HCT116 (cell line): Measurements from ENCODE around the gene CCSER1. TPM values are rescaled to one million over a fixed set of nuclear protein-coding genes. Genes with fewer than 3 reads are reported as not detected.

Experiments used
- ATAC-seq: fragments of 200-7000 bp; cut with Tn5 transposase; 2 replicates; pipeline ENCODE4 v1.9.1; 2020; ENCODE audit warnings: mild to moderate bottlenecking, moderate library complexity
- BruUV-seq: library from RNA; stranded (reverse); fragments of 400-500 nt; replicated peaks from 2 replicates; lab custom pipeline; 2021; lab: Mats Ljungman, UMichigan
- CTCF ChIA-PET: fragments of 300-600 bp; sonication (Branson Sonifier 250); formaldehyde crosslinking; loops from one replicate; lab custom pipeline; 2021; ENCODE audit warnings: antibody characterized with exemption; lab: Charles Lee
- POLR2A ChIA-PET: fragments of 300-600, 350-600 bp; sonication (Branson Sonifier 250); formaldehyde crosslinking; loops from one replicate; lab custom pipeline; 2021; ENCODE audit warnings: antibody characterized with exemption; lab: Charles Lee
- RAD21 ChIA-PET, 2 experiments: fragments of 300-600 bp; sonication (Branson Sonifier 250); formaldehyde crosslinking; loops; one replicate each; lab custom pipeline; 2023; ENCODE audit warnings: low total read pairs in 2 of 2; ENCODE audit not compliant: uncharacterized antibody in 2 of 2, unreplicated experiment in 2 of 2, low non-redundant PET in 1 of 2; lab: Charles Lee
- DNase-seq: peaks from one replicate; pipeline ENCODE4 v3.0.0-alpha.2; 2010; ENCODE audit warnings: low read depth, low spot score
- H2AFZ ChIP-seq: fragments of 200-600 bp; shearing (Covaris generic), sonication (generic); 2 replicates; pipeline ENCODE4 v1.6.1; 2017; ENCODE audit warnings: low read depth, mixed run types, mixed read lengths, antibody characterized with exemption, low read length; ENCODE audit not compliant: poor library complexity, severe bottlenecking
- H3K27ac ChIP-seq: 2 replicates; pipeline ENCODE4 v1.5.1; 2012; ENCODE audit warnings: low read depth, low read length
- H3K27me3 ChIP-seq: fragments of 200-600 bp; sonication (generic); 2 replicates; pipeline ENCODE4 v1.6.1; 2016; ENCODE audit warnings: mixed run types, low read length, mixed read lengths; ENCODE audit not compliant: insufficient read depth
- H3K36me3 ChIP-seq, 2 experiments: fragments of 200-500 bp in 1 of 2; fragments of 200-600 bp in 1 of 2; sonication (Bioruptor generic) in 1 of 2; sonication (generic) in 1 of 2; 2 replicates each; pipeline versions ENCODE4 v1.5.1 to v1.6.1; 2014 to 2016; ENCODE audit warnings: low read length in 2 of 2, inconsistent platforms in 1 of 2, mixed read lengths in 1 of 2, mixed run types in 1 of 2; ENCODE audit not compliant: insufficient read depth in 2 of 2, control insufficient read depth in 1 of 2
- H3K4me1 ChIP-seq, 2 experiments: fragments of 200-600 bp in 1 of 2; sonication (generic) in 1 of 2; 2 replicates each; pipeline versions ENCODE4 v1.5.1 to v1.6.1; 2012 to 2017; ENCODE audit warnings: low read length in 2 of 2, inconsistent platforms in 1 of 2, mild to moderate bottlenecking in 1 of 2, mixed read lengths in 1 of 2, mixed run types in 1 of 2, moderate library complexity in 1 of 2; ENCODE audit not compliant: insufficient read depth in 2 of 2, control insufficient read depth in 1 of 2
- H3K4me2 ChIP-seq: fragments of 200-600 bp; sonication (generic); 2 replicates; pipeline ENCODE4 v1.6.1; 2017; ENCODE audit warnings: mixed run types, low read length, mixed read lengths
- H3K4me3 ChIP-seq, 2 experiments: fragments of 200-600 bp in 1 of 2; sonication (generic) in 1 of 2; replicated peaks in 1 of 2; 2 replicates each; pipeline ENCODE4 v1.5.1; 2011 to 2016; ENCODE audit warnings: low read length in 2 of 2, control low read depth in 1 of 2, low read depth in 1 of 2, mild to moderate bottlenecking in 1 of 2, mixed read lengths in 1 of 2, mixed run types in 1 of 2
- H3K79me2 ChIP-seq: fragments of 200-600 bp; sonication (generic); 2 replicates; pipeline ENCODE4 v1.6.1; 2017; ENCODE audit warnings: mild to moderate bottlenecking, mixed run types, low read length, moderate library complexity, mixed read lengths; ENCODE audit not compliant: insufficient read depth
- H3K9ac ChIP-seq: fragments of 200-600 bp; sonication (generic); 2 replicates; pipeline ENCODE4 v1.6.1; 2016; ENCODE audit warnings: low read length, mixed read lengths
- H3K9me2 ChIP-seq: fragments of 200-600 bp; sonication (generic), shearing (Covaris generic); 2 replicates; pipeline ENCODE4 v1.6.1; 2017; ENCODE audit warnings: mixed run types, mild to moderate bottlenecking, moderate library complexity; ENCODE audit not compliant: insufficient read depth
- H3K9me3 ChIP-seq, 2 experiments: fragments of 200-500 bp in 1 of 2; fragments of 200-600 bp in 1 of 2; sonication (Bioruptor generic) in 1 of 2; sonication (generic) in 1 of 2; 2 replicates each; pipeline ENCODE4 v1.6.1; 2014 to 2017; ENCODE audit warnings: low read length in 2 of 2, mixed read lengths in 2 of 2, inconsistent platforms in 1 of 2, low read depth in 1 of 2, mild to moderate bottlenecking in 1 of 2, mixed run types in 1 of 2, moderate library complexity in 1 of 2; ENCODE audit not compliant: control insufficient read depth in 1 of 2, insufficient read depth in 1 of 2
- H4K20me1 ChIP-seq: fragments of 200-600 bp; sonication (generic), shearing (Covaris generic); 2 replicates; pipeline ENCODE4 v1.6.1; 2017; ENCODE audit warnings: mixed run types, mild to moderate bottlenecking, moderate library complexity; ENCODE audit not compliant: insufficient read depth
- ATF3 ChIP-seq: IDR thresholded peaks from 2 replicates; pipeline ENCODE4 v1.6.1; 2012
- CBX3 ChIP-seq: IDR thresholded peaks from 2 replicates; pipeline ENCODE4 v1.6.1; 2012; ENCODE audit warnings: low read depth
- CTCF ChIP-seq, 3 experiments: fragments of 200-600 bp in 1 of 3; sonication (generic) in 1 of 3; IDR thresholded peaks in 2 of 3; conservative IDR thresholded peaks in 1 of 3; 2 replicates each; pipeline ENCODE4 v1.5.1; 2012 to 2017; ENCODE audit warnings: low read depth in 2 of 3, low read length in 2 of 3, antibody characterized with exemption in 1 of 3, borderline replicate concordance in 1 of 3, control low read depth in 1 of 3, mild to moderate bottlenecking in 1 of 3, mixed read lengths in 1 of 3, mixed run types in 1 of 3, moderate library complexity in 1 of 3; ENCODE audit not compliant: insufficient read depth in 1 of 3
- EGR1 ChIP-seq: IDR thresholded peaks from 2 replicates; pipeline ENCODE4 v1.6.1; 2012; ENCODE audit warnings: low read depth
- JUND ChIP-seq: IDR thresholded peaks from 2 replicates; pipeline ENCODE4 v1.6.1; 2012
- TCF7L2 ChIP-seq: IDR thresholded peaks from 2 replicates; pipeline ENCODE4 v1.7.0; 2011; ENCODE audit warnings: borderline replicate concordance, inconsistent platforms; ENCODE audit not compliant: insufficient read depth, insufficient read length; ENCODE audit errors: extremely low read depth
- ZBTB33 ChIP-seq: IDR thresholded peaks from 2 replicates; pipeline ENCODE4 v1.6.1; 2011; ENCODE audit warnings: mild to moderate bottlenecking, low read length, moderate library complexity; ENCODE audit not compliant: insufficient replicate concordance; ENCODE audit errors: extremely low read depth
- intact Hi-C: fragments of 100-400 bp; cut with micrococcal nuclease; formaldehyde crosslinking; loops from 2 replicates; pipeline ENCODE4 v1.10.0; 2022
- total RNA-seq: library from RNA; stranded (reverse); gene quantifications from one replicate; pipeline ENCODE4 v1.2.1, GENCODE V29; 2021; ENCODE audit not compliant: unreplicated experiment

CCSER1 gene
- total RNA-seq, 1 experiment from 2014 or later: 6.7 TPM

GRCh38 chr4:91362125-91362524, 1234.9 kb downstream of the CCSER1 start:
- H3K4me2 ChIP-seq: no peak overlapping the region
- BruUV-seq: no TSS peak
- no peaks in the 10 kb centered on the region for H3K27me3 ChIP-seq
- TF ChIP-seq ZBTB33 (no peak), CTCF (IDR thresholded peaks at IDR 0.05 in 2 of 3, conservative IDR thresholded peaks at IDR 0.05 in 1 of 3; ENCODE audit: borderline replicate concordance in 1 of 3, insufficient read depth in 1 of 3, low read depth in 2 of 3, low read length in 2 of 3) (no peak), TCF7L2 (no peak), CBX3 (no peak), EGR1 (no peak), JUND (no peak), ATF3 (no peak)
- H3K4me3 ChIP-seq: no peak overlapping the region
- no peaks in the 10 kb centered on the region; the same call in 1 of the 2 replicates for H3K9me2 ChIP-seq
- H3K9ac ChIP-seq: no peak overlapping the region
- H2AFZ ChIP-seq: no peak overlapping the region
- no peaks in the 10 kb centered on the region for H3K79me2 ChIP-seq
- no peaks in the 10 kb centered on the region for H3K4me1 ChIP-seq
- H3K27ac ChIP-seq: no peak overlapping the region
- ChIA-PET POLR2A (no interaction called here), CTCF (no interaction called here), RAD21 (no interaction called here)
- intact Hi-C loops: no loop called here
- H3K36me3 ChIP-seq: no peaks in the 10 kb centered on the region
- H3K9me3 ChIP-seq: no peaks in the 10 kb centered on the region
- DNase-seq: no peak
- no peaks in the 10 kb centered on the region for H4K20me1 ChIP-seq
- ATAC-seq: no peak
